Astrocyte (in vitro differentiated cells and primary cell): Measurements from ENCODE around the gene MOB3A.

Experiments
- EZH2 ChIP-seq: IDR thresholded peaks from 2 replicates; pipeline ENCODE4 v1.6.1; 2012; ENCODE audit warnings: mild to moderate bottlenecking, low read length, inconsistent platforms; ENCODE audit not compliant: insufficient read depth
- TF ChIP-seq, protein P1 (sequence below): IDR thresholded peaks from 2 replicates; pipeline ENCODE4 v1.5.1; 2011; ENCODE audit warnings: low read depth, mild to moderate bottlenecking, inconsistent platforms, low read length, moderate library complexity; ENCODE audit not compliant: insufficient read depth

DNA sequence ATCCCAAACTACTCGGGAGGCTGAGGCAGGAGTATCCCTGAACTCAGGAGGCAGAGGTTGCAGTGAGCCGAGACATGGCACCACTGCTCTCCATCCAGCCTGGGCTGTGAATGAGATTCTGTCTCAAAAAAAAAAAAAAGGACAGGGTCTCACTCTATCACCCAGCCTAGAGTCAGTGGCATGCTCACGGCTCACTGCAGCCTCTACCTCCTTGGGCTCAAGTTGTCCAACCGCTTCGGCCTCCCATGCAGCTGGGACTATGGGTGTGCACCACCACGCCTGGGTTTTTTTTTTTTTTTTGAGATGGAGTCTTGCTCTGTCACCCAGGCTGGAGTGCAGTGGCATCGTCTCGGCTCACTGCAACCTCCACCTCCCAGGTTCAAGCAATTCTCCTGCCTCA is 59.7 kb downstream of the MOB3A start:
- TF ChIP-seq, protein P1, sequence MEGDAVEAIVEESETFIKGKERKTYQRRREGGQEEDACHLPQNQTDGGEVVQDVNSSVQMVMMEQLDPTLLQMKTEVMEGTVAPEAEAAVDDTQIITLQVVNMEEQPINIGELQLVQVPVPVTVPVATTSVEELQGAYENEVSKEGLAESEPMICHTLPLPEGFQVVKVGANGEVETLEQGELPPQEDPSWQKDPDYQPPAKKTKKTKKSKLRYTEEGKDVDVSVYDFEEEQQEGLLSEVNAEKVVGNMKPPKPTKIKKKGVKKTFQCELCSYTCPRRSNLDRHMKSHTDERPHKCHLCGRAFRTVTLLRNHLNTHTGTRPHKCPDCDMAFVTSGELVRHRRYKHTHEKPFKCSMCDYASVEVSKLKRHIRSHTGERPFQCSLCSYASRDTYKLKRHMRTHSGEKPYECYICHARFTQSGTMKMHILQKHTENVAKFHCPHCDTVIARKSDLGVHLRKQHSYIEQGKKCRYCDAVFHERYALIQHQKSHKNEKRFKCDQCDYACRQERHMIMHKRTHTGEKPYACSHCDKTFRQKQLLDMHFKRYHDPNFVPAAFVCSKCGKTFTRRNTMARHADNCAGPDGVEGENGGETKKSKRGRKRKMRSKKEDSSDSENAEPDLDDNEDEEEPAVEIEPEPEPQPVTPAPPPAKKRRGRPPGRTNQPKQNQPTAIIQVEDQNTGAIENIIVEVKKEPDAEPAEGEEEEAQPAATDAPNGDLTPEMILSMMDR = no peak
- TF ChIP-seq EZH2 = no peak
